ENCODE measurements around the gene ITK. TPM values are rescaled to one million over a fixed set of nuclear protein-coding genes. Genes with fewer than 3 reads are reported as not detected.

Gene ITK
- total RNA-seq, 2 experiments from 2014 or later, result 208 to 249 TPM

- Mint-ChIP-seq H3K4me1 (peaks cover 42% of the 10 kb centered on the region), H3K4me3 (no peak overlapping the region), H3K9me3 (ENCODE audit: low read depth) (no peaks in the 10 kb centered on the region), H3K27ac (peak overlapping the region; percentile 47), H3K27me3 (no peaks in the 10 kb centered on the region), H3K36me3 (ENCODE audit: low read depth) (peaks cover 76% of the 10 kb centered on the region)
- DNase-seq (no peak), ATAC-seq (no peak)
- intact Hi-C loops (cut with DNase I, micrococcal nuclease), result no loop called here
- ChIA-PET POLR2A (interaction anchor here (0.5 to 0.6 kb wide), 2 partner anchors 56 to 111 kb away, joined by 3 read pairs; no protein-coding TSS in a partner anchor), CTCF (interaction anchor here (0.6 to 3.6 kb wide), 6 partner anchors 21 to 60 kb away, joined by 3 to 19 read pairs (median 3); no protein-coding TSS in a partner anchor)
Observed at GRCh38 chr5:157300564-157300963, 119.9 kb downstream of the ITK start.

- no peak for DNase-seq
- intact Hi-C loops (cut with DNase I, micrococcal nuclease), result no loop called here
- ChIA-PET POLR2A (interaction anchor here (0.5 to 2.1 kb wide), 3 partner anchors 29 to 111 kb away, joined by 3 to 9 read pairs (median 3); no protein-coding TSS in a partner anchor), CTCF (interaction anchor here (0.6 to 3.6 kb wide), 6 partner anchors 12 to 151 kb away, joined by 3 to 19 read pairs (median 4); no protein-coding TSS in a partner anchor)
- peak overlapping the region; percentile 47 for H3K27ac Mint-ChIP-seq
- peaks cover 78% of the 10 kb centered on the region for H3K36me3 Mint-ChIP-seq (ENCODE audit: low read depth)
- no peak overlapping the region for H3K4me3 Mint-ChIP-seq
- no peaks in the 10 kb centered on the region for H3K9me3 Mint-ChIP-seq (ENCODE audit: low read depth)
- peak; percentile 49 for ATAC-seq
- peaks cover 47% of the 10 kb centered on the region for H3K4me1 Mint-ChIP-seq
- no peaks in the 10 kb centered on the region for H3K27me3 Mint-ChIP-seq
Observed at GRCh38 chr5:157301066-157301465, 120.4 kb downstream of the ITK start.

- peaks cover 77% of the 10 kb centered on the region for H3K36me3 Mint-ChIP-seq (ENCODE audit: low read depth)
- H3K4me1 Mint-ChIP-seq, result peaks cover 67% of the 10 kb centered on the region
- no peaks in the 10 kb centered on the region for H3K27me3 Mint-ChIP-seq
- DNase-seq (no peak), ATAC-seq (no peak)
- peaks cover 2% of the 10 kb centered on the region for H3K9me3 Mint-ChIP-seq (ENCODE audit: low read depth)
- CTCF ChIA-PET, result interaction anchor here (0.5 to 3.6 kb wide), 9 partner anchors 10 to 160 kb away, joined by 3 to 21 read pairs (median 6); partner anchors contain the start of gene MED7
- intact Hi-C loops (cut with DNase I, micrococcal nuclease), result no loop called here
- H3K4me3 Mint-ChIP-seq, result no peak overlapping the region
- peak overlapping the region; percentile 64 for H3K27ac Mint-ChIP-seq
- POLR2A ChIA-PET, result interaction anchor here (1.0 to 2.1 kb wide), 2 partner anchors 10 to 31 kb away, joined by 3 to 9 read pairs; no protein-coding TSS in a partner anchor
Observed at GRCh38 chr5:157303023-157303422, 122.4 kb downstream of the ITK start.

- ChIA-PET CTCF (interaction anchor here (0.6 to 3.6 kb wide), 13 partner anchors 9 to 161 kb away, joined by 3 to 21 read pairs (median 5); partner anchors contain the start of gene MED7), POLR2A (interaction anchor here (1.0 to 1.1 kb wide), 3 partner anchors 11 to 32 kb away, joined by 3 to 5 read pairs (median 3); no protein-coding TSS in a partner anchor)
- Mint-ChIP-seq H3K27ac (peak overlapping the region; percentile 64), H3K9me3 (ENCODE audit: low read depth) (peaks cover 2% of the 10 kb centered on the region), H3K36me3 (ENCODE audit: low read depth) (peaks cover 77% of the 10 kb centered on the region), H3K4me3 (no peak overlapping the region), H3K4me1 (peaks cover 75% of the 10 kb centered on the region), H3K27me3 (no peaks in the 10 kb centered on the region)
- DNase-seq (peak; percentile 76), ATAC-seq (peak; percentile 68)
- intact Hi-C loops (cut with DNase I, micrococcal nuclease), result no loop called here
Observed at GRCh38 chr5:157303667-157304327, 123.2 kb downstream of the ITK start.

Other genes starting within 250 kb of the ITK start
- gene TIMD4, start 217.6 kb upstream of the ITK start, total RNA-seq, result 1 to 10 TPM; 2.3 to 3.5 TPM
- under 1 TPM in 1 of 2 experiments, not detected in 1; 0.65 TPM for gene HAVCR1, start 121.7 kb upstream of the ITK start, total RNA-seq
- 10 to 100 TPM; 12.6 to 15.9 TPM for gene HAVCR2, start 71.8 kb upstream of the ITK start, total RNA-seq
- gene MED7, start 38.0 kb upstream of the ITK start, total RNA-seq, result 10 to 100 TPM in 1 of 2 experiments, 1 to 10 TPM in 1; 10.0 to 16.9 TPM
- under 1 TPM; 0.79 to 0.82 TPM for gene GARIN3, start 14.6 kb upstream of the ITK start, total RNA-seq
- gene CYFIP2, start 85.3 kb downstream of the ITK start, total RNA-seq, result 100 to 1,000 TPM; 277 to 526 TPM

Data from activated CD4-positive, alpha-beta T cell treated with anti-CD3 and anti-CD28 coated beads for 36 hours (primary cell).